HFF-Myc (cell line): ENCODE measurements around the gene NOB1.

Experiments
- DNase-seq: peaks from one replicate; pipeline ENCODE4 v3.0.0-alpha.2; 2011; ENCODE audit warnings: low read depth; ENCODE audit errors: extremely low read depth
- H3K4me3 ChIP-seq: replicated peaks from 2 replicates; pipeline ENCODE4 v1.5.1; 2011; ENCODE audit warnings: low read depth, mild to moderate bottlenecking, control low read depth, low read length
- CTCF ChIP-seq: IDR thresholded peaks from 2 replicates; pipeline ENCODE4 v1.5.1; 2012; ENCODE audit warnings: mild to moderate bottlenecking, low read depth, low read length, control low read depth; ENCODE audit errors: missing control alignments

The NOB1 gene

GRCh38 chr16:69773260-69773947 is 18.7 kb upstream of the NOB1 start:
- no peak for TF ChIP-seq CTCF
- H3K4me3 ChIP-seq: no peak overlapping the region

GRCh38 chr16:69771651-69771967 is 16.9 kb upstream of the NOB1 start:
- no peak overlapping the region for H3K4me3 ChIP-seq
- TF ChIP-seq CTCF: no peak
- DNase-seq: no peak

More at GRCh38 chr16:69773260-69773947, 18.7 kb upstream of the NOB1 start:
- no peak for DNase-seq

GRCh38 chr16:69769404-69769803 is 14.7 kb upstream of the NOB1 start:
- DNase-seq: no peak
- H3K4me3 ChIP-seq: no peak overlapping the region
- no peak for TF ChIP-seq CTCF

- no peak overlapping the region for H3K4me3 ChIP-seq
- TF ChIP-seq CTCF: no peak
- no peak for DNase-seq
Observed at GRCh38 chr16:69768666-69769065, 13.9 kb upstream of the NOB1 start.

- DNase-seq: no peak
- TF ChIP-seq CTCF: no peak
- H3K4me3 ChIP-seq: no peak overlapping the region
Observed at GRCh38 chr16:69767459-69768229, 12.9 kb upstream of the NOB1 start.

GRCh38 chr16:69763599-69763942 is 8.8 kb upstream of the NOB1 start:
- DNase-seq: no peak
- no peak for TF ChIP-seq CTCF
- no peak overlapping the region; the same call in 1 of the 2 replicates for H3K4me3 ChIP-seq
